KMS-11 (cell line): ENCODE results near the gene SELP.

Experiments used
- H2AFZ ChIP-seq: fragments of 200-600 bp; sonication (generic); 2 replicates; pipeline ENCODE4 v1.6.1; 2016; ENCODE audit warnings: antibody characterized with exemption, mixed run types, low read depth
- H3K27ac ChIP-seq: fragments of 200-600 bp; sonication (generic); 2 replicates; pipeline ENCODE4 v1.6.1; 2016; ENCODE audit warnings: mild to moderate bottlenecking, mixed run types
- H3K27me3 ChIP-seq: fragments of 200-600 bp; sonication (generic); 2 replicates; pipeline ENCODE4 v1.6.1; 2017; ENCODE audit warnings: mild to moderate bottlenecking, low read depth, mixed run types, moderate library complexity; ENCODE audit not compliant: insufficient read depth
- H3K36me3 ChIP-seq: fragments of 200-600 bp; sonication (generic); 2 replicates; pipeline ENCODE4 v1.6.1; 2017; ENCODE audit warnings: mild to moderate bottlenecking, mixed run types; ENCODE audit not compliant: insufficient read depth
- H3K4me1 ChIP-seq: fragments of 200-600 bp; sonication (generic); 2 replicates; pipeline ENCODE4 v1.6.1; 2016; ENCODE audit warnings: mild to moderate bottlenecking, low read depth, mixed run types; ENCODE audit not compliant: poor library complexity, severe bottlenecking
- H3K4me2 ChIP-seq: fragments of 200-600 bp; sonication (generic); 2 replicates; pipeline ENCODE4 v1.7.0; 2016; ENCODE audit warnings: mild to moderate bottlenecking, mixed run types
- H3K4me3 ChIP-seq: fragments of 200-600 bp; sonication (generic); IDR thresholded peaks from 2 replicates; pipeline ENCODE4 v1.6.1; 2017; ENCODE audit warnings: low read depth, low read length, mixed read lengths; ENCODE audit not compliant: insufficient read depth
- H3K79me2 ChIP-seq: fragments of 200-600 bp; sonication (generic); 2 replicates; pipeline ENCODE4 v1.6.1; 2016; ENCODE audit warnings: low read depth, mixed run types; ENCODE audit not compliant: insufficient read depth
- H3K9ac ChIP-seq: fragments of 200-600 bp; sonication (generic); 2 replicates; pipeline ENCODE4 v1.6.1; 2016; ENCODE audit warnings: mild to moderate bottlenecking, mixed run types
- H4K20me1 ChIP-seq: fragments of 200-600 bp; sonication (generic); 2 replicates; pipeline ENCODE4 v1.6.1; 2016; ENCODE audit warnings: mild to moderate bottlenecking, mixed run types; ENCODE audit not compliant: insufficient read depth
- TF ChIP-seq, protein P1 (sequence below): fragments of 200-600 bp; sonication (generic); conservative IDR thresholded peaks from 2 replicates; pipeline ENCODE4 v1.6.1; 2017; ENCODE audit warnings: low read depth, mild to moderate bottlenecking, antibody characterized with exemption, low read length, moderate library complexity, mixed read lengths

The SELP gene

DNA sequence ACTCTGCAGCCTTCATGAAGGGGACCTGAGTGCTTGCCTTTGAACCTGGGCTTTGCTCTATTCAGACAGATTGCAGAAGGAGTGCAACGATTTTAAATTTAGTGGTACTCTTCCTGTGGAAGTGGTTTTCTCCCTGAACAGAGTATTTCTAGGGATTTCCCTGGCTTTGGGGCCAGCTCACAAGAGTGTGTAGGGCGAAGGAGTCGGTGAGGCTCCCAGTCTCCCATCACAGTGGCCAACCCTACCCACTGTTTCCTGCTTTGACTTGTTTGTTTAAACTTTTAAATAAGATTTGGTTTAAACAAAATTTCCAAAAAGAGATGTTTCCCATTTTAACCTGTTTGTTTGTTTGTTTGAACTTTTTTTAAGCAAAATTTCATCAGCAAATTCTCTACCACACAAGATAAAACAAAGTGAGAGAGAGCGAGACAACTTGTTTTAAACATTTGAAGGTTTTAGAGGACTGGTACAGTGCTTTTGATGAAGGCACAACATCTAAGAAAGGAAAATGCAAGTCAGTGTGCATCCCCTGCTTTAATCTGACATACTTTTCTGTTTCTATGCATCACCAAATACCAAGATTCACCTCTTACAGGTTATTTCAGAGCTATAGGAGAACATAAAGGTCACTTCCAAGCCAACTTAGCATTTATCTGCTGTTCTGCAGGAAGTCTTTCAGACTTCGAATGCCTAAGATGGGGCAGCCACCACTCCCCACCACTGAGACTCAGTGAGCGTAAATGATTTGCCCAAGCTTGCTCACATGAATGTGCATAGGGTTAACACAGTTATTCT is 6.6 kb downstream of the SELP start:
- H2AFZ ChIP-seq, result no peak overlapping the region
- H4K20me1 ChIP-seq, result no peaks in the 10 kb centered on the region
- no peak overlapping the region for H3K4me2 ChIP-seq
- H3K4me1 ChIP-seq, result no peaks in the 10 kb centered on the region
- H3K36me3 ChIP-seq, result no peaks in the 10 kb centered on the region
- TF ChIP-seq, protein P1, sequence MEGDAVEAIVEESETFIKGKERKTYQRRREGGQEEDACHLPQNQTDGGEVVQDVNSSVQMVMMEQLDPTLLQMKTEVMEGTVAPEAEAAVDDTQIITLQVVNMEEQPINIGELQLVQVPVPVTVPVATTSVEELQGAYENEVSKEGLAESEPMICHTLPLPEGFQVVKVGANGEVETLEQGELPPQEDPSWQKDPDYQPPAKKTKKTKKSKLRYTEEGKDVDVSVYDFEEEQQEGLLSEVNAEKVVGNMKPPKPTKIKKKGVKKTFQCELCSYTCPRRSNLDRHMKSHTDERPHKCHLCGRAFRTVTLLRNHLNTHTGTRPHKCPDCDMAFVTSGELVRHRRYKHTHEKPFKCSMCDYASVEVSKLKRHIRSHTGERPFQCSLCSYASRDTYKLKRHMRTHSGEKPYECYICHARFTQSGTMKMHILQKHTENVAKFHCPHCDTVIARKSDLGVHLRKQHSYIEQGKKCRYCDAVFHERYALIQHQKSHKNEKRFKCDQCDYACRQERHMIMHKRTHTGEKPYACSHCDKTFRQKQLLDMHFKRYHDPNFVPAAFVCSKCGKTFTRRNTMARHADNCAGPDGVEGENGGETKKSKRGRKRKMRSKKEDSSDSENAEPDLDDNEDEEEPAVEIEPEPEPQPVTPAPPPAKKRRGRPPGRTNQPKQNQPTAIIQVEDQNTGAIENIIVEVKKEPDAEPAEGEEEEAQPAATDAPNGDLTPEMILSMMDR, result no peak
- H3K27ac ChIP-seq, result no peak overlapping the region
- H3K9ac ChIP-seq, result no peak overlapping the region
- no peaks in the 10 kb centered on the region for H3K79me2 ChIP-seq
- no peak overlapping the region for H3K4me3 ChIP-seq
- no peaks in the 10 kb centered on the region for H3K27me3 ChIP-seq

DNA sequence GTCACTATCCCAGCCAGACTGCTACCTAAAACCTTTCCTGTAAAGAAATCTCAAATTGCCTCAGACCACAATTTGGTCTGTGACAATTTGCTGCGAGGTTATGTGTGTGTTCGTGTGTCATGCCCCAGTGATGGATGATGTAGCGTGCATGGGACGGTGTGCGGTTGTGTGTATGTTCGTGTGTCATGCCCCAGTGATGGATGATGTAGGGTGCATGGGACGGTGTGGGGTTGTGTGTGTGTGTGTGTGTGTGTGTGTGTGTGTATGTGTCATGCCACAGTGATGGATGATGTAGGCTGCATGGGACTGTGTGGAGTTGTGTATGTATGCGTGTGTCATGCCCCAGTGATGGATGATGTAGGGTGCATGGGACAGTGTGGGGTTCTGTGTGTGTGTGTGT is 9.4 kb downstream of the SELP start:
- H3K9ac ChIP-seq, result no peak overlapping the region
- no peaks in the 10 kb centered on the region for H3K79me2 ChIP-seq
- no peak overlapping the region for H2AFZ ChIP-seq
- no peaks in the 10 kb centered on the region for H4K20me1 ChIP-seq
- H3K4me2 ChIP-seq, result no peak overlapping the region
- H3K4me1 ChIP-seq, result no peaks in the 10 kb centered on the region
- H3K27me3 ChIP-seq, result no peaks in the 10 kb centered on the region
- H3K4me3 ChIP-seq, result no peak overlapping the region
- TF ChIP-seq, protein P1, result no peak
- H3K36me3 ChIP-seq, result no peaks in the 10 kb centered on the region
- no peak overlapping the region for H3K27ac ChIP-seq

DNA sequence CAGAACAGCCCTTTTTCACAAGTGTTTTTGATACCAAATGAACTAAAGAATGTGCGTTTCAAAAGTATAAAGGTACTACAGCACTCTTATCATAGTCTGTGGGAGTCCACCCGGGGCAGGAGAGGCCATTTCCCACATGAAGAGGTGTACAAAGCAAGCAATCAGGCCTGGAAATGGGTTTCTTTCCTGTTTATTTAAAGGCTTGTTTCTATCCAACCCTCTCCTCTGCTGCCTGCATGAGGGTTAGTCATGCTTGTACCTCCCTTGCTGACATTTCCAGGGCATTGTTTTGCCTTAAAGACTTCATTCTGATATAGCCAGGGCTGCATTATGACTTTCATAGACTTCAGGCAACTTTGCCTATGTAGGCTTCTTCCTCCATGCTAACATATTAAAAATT is 11.6 kb downstream of the SELP start:
- Histone ChIP-seq H3K79me2 (no peaks in the 10 kb centered on the region), H2AFZ (no peak overlapping the region), H3K4me1 (no peaks in the 10 kb centered on the region), H3K9ac (no peak overlapping the region), H4K20me1 (no peaks in the 10 kb centered on the region), H3K27me3 (no peaks in the 10 kb centered on the region), H3K27ac (no peak overlapping the region), H3K4me3 (no peak overlapping the region), H3K36me3 (no peaks in the 10 kb centered on the region), H3K4me2 (no peak overlapping the region)
- TF ChIP-seq, protein P1, result no peak

DNA sequence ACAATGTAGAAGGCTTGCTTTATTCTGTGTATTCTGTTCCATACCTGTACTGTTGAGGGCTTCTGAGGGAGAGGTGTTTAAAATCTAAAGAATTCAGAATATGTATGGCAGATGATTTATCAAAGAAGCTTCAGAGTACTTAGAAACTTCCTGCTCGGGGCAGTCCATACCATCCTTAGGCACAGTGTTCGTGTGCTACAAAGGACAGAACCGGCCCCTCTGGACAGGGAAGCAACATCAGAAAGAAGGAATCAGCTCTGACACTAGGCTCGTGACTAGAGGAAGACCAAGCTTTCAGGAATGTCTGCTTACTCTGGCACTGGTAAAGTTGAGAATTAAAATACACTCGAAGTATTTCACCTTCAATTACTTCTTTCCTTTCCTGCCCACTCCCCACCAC is 14.1 kb downstream of the SELP start:
- Histone ChIP-seq H3K4me1 (no peaks in the 10 kb centered on the region), H3K4me3 (no peak overlapping the region), H3K4me2 (no peak overlapping the region), H3K27me3 (no peaks in the 10 kb centered on the region), H3K79me2 (no peaks in the 10 kb centered on the region), H3K27ac (no peak overlapping the region), H4K20me1 (no peaks in the 10 kb centered on the region), H3K36me3 (no peaks in the 10 kb centered on the region), H3K9ac (no peak overlapping the region), H2AFZ (no peak overlapping the region)
- TF ChIP-seq, protein P1, result no peak
